Measurements from ENCODE around the gene NUP153.
A peak's percentile ranks its signal among the peaks of the same experiment; 100 is the strongest.
"Not testable (repeated sequence)": the region's sequence is repeated elsewhere in the genome, so short reads cannot be mapped to it uniquely, and the experiment has no call there.

Gene NUP153

GRCh38 chr6:17621003-17621402, 85.7 kb downstream of the NUP153 start:
- FAIRE-seq (no peak), DNase-seq (ENCODE audit: insufficient read length, low spot score) (no peak)

GRCh38 chr6:17615794-17616193, 90.9 kb downstream of the NUP153 start:
- DNase-seq (ENCODE audit: insufficient read length, low spot score): no peak
- FAIRE-seq: no peak

DNA sequence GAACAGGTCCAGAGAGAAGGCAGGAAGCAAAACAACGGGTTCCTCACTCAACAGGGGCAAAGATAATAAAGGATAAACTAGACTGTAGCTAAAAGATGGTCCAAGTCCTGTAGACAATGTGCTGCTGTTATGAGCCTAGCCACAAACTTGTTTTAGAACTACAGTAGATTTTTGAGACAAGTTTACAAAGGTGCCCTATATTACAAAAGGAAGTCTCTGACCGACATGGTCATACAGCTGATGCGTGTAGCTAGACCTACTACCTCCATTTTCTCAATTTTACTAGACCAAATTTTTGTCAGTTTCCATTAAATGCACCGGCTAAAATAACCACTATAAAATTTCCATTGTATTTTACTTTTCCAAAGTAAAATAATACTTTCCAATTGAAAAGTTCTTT, 94.7 kb downstream of the NUP153 start:
- DNase-seq (ENCODE audit: insufficient read length, low spot score): no peak
- no peak for FAIRE-seq

- no peak for FAIRE-seq
Observed at GRCh38 chr6:17610835-17611234, 95.9 kb downstream of the NUP153 start.

DNA sequence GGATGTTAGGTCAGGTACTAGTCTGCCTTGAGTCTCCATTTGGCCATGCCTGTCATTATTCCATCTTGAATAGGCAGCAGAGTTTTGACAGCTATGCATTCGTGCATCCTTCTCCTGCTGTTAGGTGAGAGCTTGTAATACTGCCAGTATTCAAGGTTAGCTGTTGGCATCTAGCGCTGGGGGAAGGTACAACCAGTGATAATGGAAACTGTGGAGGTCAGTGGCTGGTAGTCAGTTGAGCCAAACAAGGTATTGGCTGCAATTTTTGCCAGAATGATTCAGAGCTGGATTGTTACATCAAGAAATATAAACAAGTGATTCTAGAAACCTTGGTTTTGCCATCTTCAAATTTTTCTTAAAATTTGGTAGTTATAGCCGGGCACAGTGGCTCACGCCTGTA, 100.1 kb downstream of the NUP153 start:
- no peak for FAIRE-seq
- no peak for DNase-seq (ENCODE audit: insufficient read length, low spot score)

More at GRCh38 chr6:17610835-17611234, 95.9 kb downstream of the NUP153 start:
- no peak for DNase-seq (ENCODE audit: insufficient read length, low spot score)

DNA sequence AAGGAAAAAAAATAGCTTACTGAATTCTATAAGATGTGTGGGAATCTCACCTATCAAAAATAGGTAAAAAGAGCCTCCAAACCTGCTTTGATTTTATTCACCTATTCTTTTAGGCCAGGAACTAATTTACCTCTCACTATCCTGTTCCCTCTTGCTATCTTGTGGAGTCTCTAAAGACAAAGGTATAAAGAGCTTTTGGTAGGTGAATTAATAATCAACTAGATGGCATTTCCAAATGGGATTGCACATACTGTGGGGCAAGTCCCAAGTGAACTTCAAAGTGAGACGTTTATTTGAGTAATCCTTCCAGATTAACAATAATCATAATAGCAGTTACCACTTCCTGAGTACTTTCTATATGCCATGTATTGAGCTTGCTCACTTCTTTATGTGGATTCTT, 103.8 kb downstream of the NUP153 start:
- no peak for FAIRE-seq

GRCh38 chr6:17601386-17601703, 105.4 kb downstream of the NUP153 start:
- FAIRE-seq (no peak), DNase-seq (ENCODE audit: insufficient read length, low spot score) (no peak)

More for the DNA sequence above, 103.8 kb downstream of the NUP153 start:
- DNase-seq (ENCODE audit: insufficient read length, low spot score): no peak

GRCh38 chr6:17600527-17601385, 106.0 kb downstream of the NUP153 start:
- DNase-seq (ENCODE audit: insufficient read length, low spot score) (peak; percentile 25), FAIRE-seq (no peak)

DNA sequence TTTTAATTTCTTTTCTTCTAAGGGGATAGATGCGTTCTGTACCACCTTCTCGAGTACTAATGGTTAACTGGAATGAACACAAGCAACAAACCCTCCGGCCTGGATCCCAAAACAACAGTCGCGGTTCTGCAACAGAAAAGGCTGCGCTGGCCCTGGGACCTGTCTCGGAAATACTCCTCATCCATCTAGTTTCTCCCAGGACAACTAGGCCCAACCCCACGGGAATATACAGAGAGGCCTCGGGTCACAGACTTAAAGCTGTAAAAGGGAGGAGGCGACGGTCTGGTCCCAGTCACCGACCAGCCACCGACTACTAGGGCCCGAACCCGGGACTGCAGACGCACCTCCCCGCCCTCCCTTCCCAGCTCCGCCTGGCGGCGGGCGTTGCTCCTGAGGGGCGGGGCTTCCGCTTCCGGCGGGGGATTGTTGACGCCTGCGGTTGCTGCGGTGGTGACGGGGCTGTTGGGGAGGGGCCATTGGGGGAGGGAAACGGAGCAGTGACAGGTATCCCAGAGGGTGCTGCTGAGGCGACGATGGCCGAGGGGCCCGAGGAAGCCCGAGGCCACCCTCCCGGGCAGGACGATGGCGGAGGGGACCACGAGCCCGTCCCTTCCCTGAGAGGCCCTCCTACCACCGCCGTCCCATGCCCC, 106.7 kb downstream of the NUP153 start, which contains the start of gene FAM8A1:
Gene FAM8A1, plus strand, starts transcription at position 426 of the 650 bp plus-strand sequence. Its CDS starts 108 bp downstream, at position 534.
- FAIRE-seq (peak; percentile 95), DNase-seq (ENCODE audit: insufficient read length, low spot score) (peak; percentile 93)

- FAIRE-seq (no peak), DNase-seq (ENCODE audit: insufficient read length, low spot score) (no peak)
Observed at GRCh38 chr6:17596085-17596484, 110.6 kb downstream of the NUP153 start.

DNA sequence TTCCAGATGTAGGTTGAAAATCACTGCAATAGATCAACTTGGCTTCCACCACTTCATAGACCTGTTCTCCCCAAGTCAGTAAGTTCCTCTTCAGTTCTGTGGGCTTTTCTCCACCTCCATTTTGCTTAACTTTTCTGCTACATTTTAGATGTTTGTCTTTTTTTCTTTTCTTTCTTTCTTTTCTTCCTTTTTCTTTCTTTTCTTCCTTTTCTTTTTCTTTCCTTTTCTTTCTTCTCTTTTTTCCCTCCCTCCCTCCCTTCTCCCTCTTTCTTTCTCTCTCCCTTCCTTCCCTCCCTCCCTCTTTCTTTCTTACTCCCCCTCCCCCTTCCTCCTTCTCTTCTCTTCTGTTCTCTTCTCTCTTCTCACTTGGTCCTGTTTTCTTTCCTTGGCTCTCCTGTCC, 113.5 kb downstream of the NUP153 start:
- FAIRE-seq: no peak
- DNase-seq (ENCODE audit: insufficient read length, low spot score): no peak

GRCh38 chr6:17591287-17591686, 115.4 kb downstream of the NUP153 start:
- FAIRE-seq: no peak

GRCh38 chr6:17589406-17590096, 117.2 kb downstream of the NUP153 start:
- FAIRE-seq: peak; percentile 98
- DNase-seq (ENCODE audit: insufficient read length, low spot score): peak; percentile 83

More at GRCh38 chr6:17591287-17591686, 115.4 kb downstream of the NUP153 start:
- no peak for DNase-seq (ENCODE audit: insufficient read length, low spot score)

GRCh38 chr6:17588011-17588410, 118.7 kb downstream of the NUP153 start:
- DNase-seq (ENCODE audit: insufficient read length, low spot score) (no peak), FAIRE-seq (no peak)

GRCh38 chr6:17586623-17587022, 120.1 kb downstream of the NUP153 start:
- FAIRE-seq: peak; percentile 85
- DNase-seq (ENCODE audit: insufficient read length, low spot score): not testable (repeated sequence)

GRCh38 chr6:17585766-17586490, 120.8 kb downstream of the NUP153 start:
- DNase-seq (ENCODE audit: insufficient read length, low spot score): no peak
- FAIRE-seq: no peak

DNA sequence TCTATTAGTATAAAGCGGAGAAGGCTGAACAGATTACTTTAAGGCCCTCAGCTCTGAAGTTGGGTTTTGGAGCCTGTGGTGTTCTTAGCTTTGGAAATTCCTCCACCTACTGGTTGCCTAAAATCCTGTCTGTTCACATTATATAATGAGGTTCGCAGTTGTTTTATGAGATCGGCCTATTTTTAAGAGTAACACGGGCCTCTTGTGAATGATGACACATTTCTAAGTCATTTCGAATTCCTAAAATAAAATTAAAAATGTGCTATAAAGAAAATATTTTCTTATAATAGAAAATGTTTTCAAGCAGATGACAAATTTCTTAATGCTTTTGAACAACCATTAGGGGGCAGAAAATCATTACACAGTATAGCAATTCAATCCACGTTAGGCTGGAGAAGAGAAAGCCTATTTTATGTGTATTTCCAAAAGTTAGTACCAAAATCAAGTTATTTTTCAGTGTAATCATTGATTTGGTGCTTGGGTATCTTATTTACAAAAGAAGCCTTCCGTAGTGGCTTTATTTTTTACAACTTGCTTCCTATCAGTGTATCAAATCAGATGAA, 122.4 kb downstream of the NUP153 start:
- no peak for FAIRE-seq
- peak; percentile 77 for DNase-seq (ENCODE audit: insufficient read length, low spot score)

GRCh38 chr6:17583811-17584210, 122.9 kb downstream of the NUP153 start:
- DNase-seq (ENCODE audit: insufficient read length, low spot score) (peak; percentile 15), FAIRE-seq (no peak)

DNA sequence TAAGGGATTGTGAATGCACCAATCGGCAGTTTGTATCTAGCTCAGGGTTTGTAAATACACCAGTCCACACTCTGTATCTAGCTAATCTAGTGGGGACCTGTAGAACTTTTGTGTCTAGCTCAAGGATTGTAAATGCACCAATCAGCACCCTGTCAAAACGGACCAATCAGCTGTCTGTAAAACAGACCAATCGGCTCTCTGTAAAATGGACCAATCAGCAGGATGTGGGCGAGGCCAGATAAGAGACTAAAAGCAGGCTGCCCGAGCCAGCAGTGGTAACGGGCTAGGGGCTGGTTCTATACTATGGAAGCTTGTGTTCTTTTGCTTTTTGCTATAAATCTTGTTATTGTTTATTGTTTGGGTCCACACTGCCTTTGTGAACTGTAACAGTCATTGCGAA, 125.4 kb downstream of the NUP153 start:
- not testable (repeated sequence) for DNase-seq (ENCODE audit: insufficient read length, low spot score); FAIRE-seq

DNA sequence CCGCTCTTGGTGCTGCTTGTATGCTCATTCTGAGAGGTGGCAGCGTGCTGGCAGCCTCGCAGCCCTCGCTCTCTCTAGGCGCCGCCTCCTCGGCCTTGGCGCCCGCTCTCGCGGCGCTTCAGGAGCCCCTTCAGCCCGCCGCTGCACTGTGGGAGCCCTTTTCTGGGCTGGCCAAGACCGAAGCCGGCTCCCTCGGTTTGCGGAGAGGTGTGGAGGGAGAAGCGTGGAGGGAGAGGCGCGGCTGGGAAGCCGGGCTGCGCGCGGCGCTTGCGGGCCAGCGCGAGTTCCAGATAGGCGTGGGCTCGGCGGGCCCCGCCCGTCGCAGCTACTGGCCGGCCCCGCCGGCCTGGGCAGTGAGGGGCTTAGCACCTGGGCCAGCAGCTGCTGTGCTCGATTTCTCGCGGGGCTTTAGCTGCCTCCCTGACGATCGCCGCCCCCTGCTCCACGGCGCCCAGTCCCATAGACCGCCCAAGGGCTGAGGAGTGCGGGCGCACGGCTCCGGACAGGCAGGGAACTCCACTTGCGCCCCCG, 126.1 kb downstream of the NUP153 start:
- no peak for FAIRE-seq
- DNase-seq (ENCODE audit: insufficient read length, low spot score): no peak

All from HTR-8/SVneo (cell line).